Fibroblast of the aortic adventitia (primary cell): Measurements from ENCODE around the gene CCNL2. TPM values are rescaled to one million over a fixed set of nuclear protein-coding genes. Genes with fewer than 3 reads are reported as not detected.

Experiments
- DNase-seq: peaks from one replicate; pipeline ENCODE4 v3.0.0-alpha.2; 2010; ENCODE audit warnings: low read depth
- H3K4me3 ChIP-seq: 2 replicates; pipeline ENCODE4 v1.5.1; 2011; ENCODE audit warnings: low read depth, mild to moderate bottlenecking, control low read depth, low read length, moderate library complexity
- total RNA-seq: library from RNA; depleted of rRNA; stranded (reverse); fragments of >200 nt; gene quantifications from 2 replicates; pipeline ENCODE4 v1.2.3, GENCODE V29; 2012; ENCODE audit warnings: low replicate concordance
- TF ChIP-seq, protein P1 (sequence below): IDR thresholded peaks from 2 replicates; pipeline ENCODE4 v1.5.1; 2011; ENCODE audit warnings: mild to moderate bottlenecking, low read length, control low read depth, inconsistent platforms; ENCODE audit not compliant: insufficient read depth

The CCNL2 gene
- total RNA-seq, 1 donor: 102 TPM

DNA sequence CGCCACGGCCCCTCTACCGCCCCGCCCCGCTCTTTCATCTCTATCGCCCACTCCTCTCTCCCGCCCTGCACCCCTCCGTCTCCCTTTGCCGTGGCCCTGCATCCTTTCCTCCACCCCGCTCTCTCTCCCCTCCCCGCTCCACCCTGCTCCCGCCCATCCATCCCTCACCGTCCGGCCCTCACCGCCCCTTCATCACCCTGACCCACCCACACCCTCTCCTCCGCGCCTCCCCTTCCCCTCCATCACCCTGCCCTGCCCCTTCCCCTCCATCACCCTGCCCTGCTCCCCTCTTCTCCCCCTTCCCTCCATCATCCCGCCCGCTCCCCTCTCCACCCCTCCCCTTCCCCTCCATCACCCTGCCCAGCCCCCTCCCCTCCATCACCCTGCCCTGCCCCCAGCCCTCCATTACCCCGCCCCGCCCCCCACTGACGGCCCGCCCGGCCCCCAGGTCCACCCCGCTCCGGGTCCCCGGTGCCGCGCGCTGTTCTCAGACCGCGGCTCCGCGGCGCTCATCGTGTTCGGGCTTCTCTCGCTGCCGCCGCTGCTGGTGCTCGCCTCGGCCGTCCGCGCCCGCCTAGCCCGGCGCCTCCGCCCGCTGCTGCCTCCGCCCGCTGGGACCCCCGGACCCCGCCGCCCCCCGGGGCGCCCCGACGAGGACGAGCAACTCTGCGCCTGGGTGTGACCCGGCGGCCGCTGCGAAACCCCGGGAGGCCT is 28.1 kb upstream of the CCNL2 start:
- TF ChIP-seq, protein P1, sequence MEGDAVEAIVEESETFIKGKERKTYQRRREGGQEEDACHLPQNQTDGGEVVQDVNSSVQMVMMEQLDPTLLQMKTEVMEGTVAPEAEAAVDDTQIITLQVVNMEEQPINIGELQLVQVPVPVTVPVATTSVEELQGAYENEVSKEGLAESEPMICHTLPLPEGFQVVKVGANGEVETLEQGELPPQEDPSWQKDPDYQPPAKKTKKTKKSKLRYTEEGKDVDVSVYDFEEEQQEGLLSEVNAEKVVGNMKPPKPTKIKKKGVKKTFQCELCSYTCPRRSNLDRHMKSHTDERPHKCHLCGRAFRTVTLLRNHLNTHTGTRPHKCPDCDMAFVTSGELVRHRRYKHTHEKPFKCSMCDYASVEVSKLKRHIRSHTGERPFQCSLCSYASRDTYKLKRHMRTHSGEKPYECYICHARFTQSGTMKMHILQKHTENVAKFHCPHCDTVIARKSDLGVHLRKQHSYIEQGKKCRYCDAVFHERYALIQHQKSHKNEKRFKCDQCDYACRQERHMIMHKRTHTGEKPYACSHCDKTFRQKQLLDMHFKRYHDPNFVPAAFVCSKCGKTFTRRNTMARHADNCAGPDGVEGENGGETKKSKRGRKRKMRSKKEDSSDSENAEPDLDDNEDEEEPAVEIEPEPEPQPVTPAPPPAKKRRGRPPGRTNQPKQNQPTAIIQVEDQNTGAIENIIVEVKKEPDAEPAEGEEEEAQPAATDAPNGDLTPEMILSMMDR: no peak
- no peak for DNase-seq
- peak overlapping the region; percentile 54 for H3K4me3 ChIP-seq

DNA sequence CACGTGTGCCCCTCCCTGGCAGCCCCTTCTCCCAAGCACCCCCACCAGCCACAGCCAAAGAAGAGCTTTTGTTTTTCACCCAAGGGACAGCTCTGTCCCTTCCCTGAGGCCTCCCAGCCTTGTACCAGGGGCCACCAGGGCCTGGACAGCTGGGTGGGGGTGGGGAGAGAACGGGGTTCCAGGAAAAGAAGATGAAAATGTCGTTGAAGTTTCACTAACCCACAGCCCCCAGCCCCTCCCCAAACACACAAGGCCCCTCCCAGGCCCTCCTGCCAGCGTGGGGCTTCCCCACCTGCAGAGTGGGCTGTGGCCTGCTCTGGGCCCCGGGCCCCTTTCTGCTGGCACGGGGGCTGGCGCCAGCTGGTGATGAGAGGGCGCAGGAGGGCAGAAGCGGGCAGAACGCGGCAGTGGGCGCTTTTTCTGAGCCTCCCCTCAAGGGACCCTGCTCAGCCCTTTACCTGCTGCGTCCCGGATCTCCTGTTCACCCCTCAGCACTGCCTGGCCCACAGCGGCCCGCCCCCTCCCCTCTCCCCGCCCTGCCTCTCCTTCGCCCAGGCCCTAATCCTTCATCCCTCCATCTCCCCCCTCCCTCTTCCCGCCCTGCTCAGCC is 27.5 kb upstream of the CCNL2 start:
- DNase-seq: no peak
- no peak overlapping the region for H3K4me3 ChIP-seq
- TF ChIP-seq, protein P1: no peak

DNA sequence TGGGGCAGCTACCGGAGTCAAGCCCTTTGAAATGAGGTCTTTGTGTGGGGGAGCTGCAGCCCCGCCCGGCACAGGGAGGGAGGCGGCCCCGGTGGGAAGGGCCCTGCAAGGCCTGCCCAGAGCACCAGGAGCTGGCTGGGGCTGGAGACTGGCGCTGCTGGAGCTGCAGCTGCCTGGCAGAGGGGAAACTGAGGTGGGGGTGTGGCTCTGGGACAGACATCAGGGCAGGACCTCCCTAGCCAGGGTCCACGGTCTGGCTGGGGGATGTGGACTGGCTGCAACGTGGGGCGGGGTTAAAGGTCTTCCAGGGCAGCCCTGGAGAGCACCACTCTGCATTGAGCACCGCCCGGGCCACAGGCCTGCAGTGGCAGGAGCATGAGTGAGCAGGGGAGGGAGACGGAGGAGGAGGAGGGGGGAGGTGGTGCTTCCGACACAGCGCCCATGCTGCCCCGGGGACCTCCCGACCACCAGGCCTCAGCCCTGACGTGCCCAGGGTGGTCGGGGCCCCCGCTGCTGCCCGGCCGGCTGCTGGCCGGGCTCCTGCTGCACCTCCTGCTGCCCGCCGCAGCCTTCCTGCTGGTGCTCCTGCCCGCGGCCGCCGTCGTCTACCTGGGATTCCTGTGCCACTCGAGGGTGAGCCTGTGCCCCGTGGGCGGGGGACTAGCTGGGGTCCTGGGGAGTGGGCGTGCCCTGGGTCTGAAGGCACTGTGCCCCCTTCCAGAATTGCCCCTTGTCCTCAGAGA is 26.8 kb upstream of the CCNL2 start:
- no peak overlapping the region for H3K4me3 ChIP-seq
- TF ChIP-seq, protein P1: no peak
- DNase-seq: no peak

DNA sequence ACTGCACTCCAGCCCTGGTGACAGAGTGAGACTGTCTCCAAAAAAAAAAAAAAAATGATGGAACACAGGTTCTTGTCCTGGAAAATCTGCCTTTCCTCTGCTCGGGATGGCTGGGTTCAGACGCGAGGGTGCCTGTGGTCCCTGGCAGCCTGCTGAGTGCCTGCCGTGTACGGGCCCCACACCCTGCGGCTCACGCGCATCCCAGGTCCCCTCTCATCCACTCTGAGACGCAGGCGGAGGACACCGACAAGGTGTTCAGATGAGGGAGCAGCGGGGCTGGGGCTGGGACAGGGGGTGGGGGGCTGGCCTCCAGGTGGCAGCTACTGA is 26.3 kb upstream of the CCNL2 start:
- TF ChIP-seq, protein P1: no peak
- no peak for DNase-seq
- H3K4me3 ChIP-seq: no peak overlapping the region

DNA sequence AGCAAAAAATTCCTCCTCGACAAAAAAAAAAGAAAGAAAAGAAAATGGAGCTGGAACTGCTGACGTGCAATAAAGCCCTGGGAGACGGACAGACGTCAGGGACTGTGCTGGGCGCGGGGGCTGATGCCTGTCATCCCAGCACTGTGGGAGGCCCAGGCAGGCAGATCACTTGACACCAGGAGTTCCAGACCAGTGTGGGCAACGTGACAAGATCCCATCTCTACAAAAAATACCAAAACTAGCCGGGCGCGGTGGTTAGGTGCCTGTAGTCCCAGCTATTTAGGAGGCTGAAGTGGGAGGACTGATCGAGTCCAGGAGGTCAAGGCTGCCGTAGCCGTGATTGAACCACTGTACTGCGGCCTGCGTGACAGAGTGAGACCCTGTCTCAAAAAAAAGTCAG is 25.6 kb upstream of the CCNL2 start:
- DNase-seq: no peak
- H3K4me3 ChIP-seq: no peak overlapping the region
- TF ChIP-seq, protein P1: no peak

DNA sequence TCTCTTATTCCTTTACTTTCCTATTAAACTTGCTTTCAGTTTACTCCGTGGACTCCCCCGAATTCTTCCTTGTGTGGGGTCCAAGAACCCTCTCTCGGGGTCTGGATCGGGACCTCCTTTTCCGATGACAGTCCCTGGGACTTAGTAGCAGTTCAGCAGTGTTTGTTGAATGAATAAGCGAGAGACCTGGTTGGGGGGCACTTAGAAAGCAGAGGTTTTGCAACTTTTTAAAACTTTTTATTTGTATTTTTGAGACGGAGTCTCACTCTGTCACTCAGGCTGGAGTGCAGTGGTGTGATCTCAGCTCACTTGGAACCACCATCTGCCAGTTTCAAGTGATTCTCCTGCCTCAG is 24.1 kb upstream of the CCNL2 start:
- no peak overlapping the region for H3K4me3 ChIP-seq
- DNase-seq: no peak
- TF ChIP-seq, protein P1: no peak
